HG02885 (cell line): ENCODE measurements around the gene CFL1.

ENCODE experiments used
- ATAC-seq: cut with Tn5 transposase; IDR thresholded peaks from one replicate; pipeline ENCODE4 v1.9.1; 2021; ENCODE audit warnings: mild to moderate bottlenecking; ENCODE audit not compliant: unreplicated experiment, poor library complexity

CFL1 gene

GRCh38 chr11:65809496-65809895, 48.5 kb downstream of the CFL1 start:
- ATAC-seq, result no peak

- ATAC-seq, result no peak
Observed at GRCh38 chr11:65808744-65809341, 49.1 kb downstream of the CFL1 start.

- ATAC-seq, result no peak
Observed at GRCh38 chr11:65806979-65807378, 51.0 kb downstream of the CFL1 start.
